Gastrocnemius medialis (tissue), 4 donors: Measurements from ENCODE around the gene CLEC20A.

Experiments used
- POLR2A ChIP-seq, 2 donors: fragments of 450-650 bp; IDR thresholded peaks; one replicate each; pipeline ENCODE4 v1.6.1; 2017; ENCODE audit warnings: antibody characterized with exemption in 2 of 2, mild to moderate bottlenecking in 2 of 2, moderate library complexity in 2 of 2
- TF ChIP-seq, protein P1 (sequence below), 5 experiments: fragments of 450-650 bp in 3 of 5; fragments of 200-600 bp in 2 of 5; sonication (generic) in 2 of 5; IDR thresholded peaks in 4 of 5; conservative IDR thresholded peaks in 1 of 5; 1 replicate in 4 of 5; 2 replicates in 1 of 5; pipeline ENCODE4 v1.5.1; 2016 to 2019; ENCODE audit warnings: antibody characterized with exemption in 5 of 5, mild to moderate bottlenecking in 3 of 5, moderate library complexity in 3 of 5

GRCh38 chr1:178457651-178458050 is 39.1 kb downstream of the CLEC20A start:
- TF ChIP-seq, protein P1, sequence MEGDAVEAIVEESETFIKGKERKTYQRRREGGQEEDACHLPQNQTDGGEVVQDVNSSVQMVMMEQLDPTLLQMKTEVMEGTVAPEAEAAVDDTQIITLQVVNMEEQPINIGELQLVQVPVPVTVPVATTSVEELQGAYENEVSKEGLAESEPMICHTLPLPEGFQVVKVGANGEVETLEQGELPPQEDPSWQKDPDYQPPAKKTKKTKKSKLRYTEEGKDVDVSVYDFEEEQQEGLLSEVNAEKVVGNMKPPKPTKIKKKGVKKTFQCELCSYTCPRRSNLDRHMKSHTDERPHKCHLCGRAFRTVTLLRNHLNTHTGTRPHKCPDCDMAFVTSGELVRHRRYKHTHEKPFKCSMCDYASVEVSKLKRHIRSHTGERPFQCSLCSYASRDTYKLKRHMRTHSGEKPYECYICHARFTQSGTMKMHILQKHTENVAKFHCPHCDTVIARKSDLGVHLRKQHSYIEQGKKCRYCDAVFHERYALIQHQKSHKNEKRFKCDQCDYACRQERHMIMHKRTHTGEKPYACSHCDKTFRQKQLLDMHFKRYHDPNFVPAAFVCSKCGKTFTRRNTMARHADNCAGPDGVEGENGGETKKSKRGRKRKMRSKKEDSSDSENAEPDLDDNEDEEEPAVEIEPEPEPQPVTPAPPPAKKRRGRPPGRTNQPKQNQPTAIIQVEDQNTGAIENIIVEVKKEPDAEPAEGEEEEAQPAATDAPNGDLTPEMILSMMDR (IDR thresholded peaks at IDR 0.05 in 4 of 5, conservative IDR thresholded peaks at IDR 0.05 in 1 of 5), result no peak
- TF ChIP-seq POLR2A (IDR thresholded peaks at IDR 0.05), result no peak
